HEK293T (cell line): Measurements from ENCODE around the gene SMARCAL1.

Experiments used
- BHLHE40 ChIP-seq: fragments of 450-650 bp; IDR thresholded peaks from 2 replicates; pipeline ENCODE4 v1.6.1; 2016; ENCODE audit warnings: mild to moderate bottlenecking, moderate library complexity, borderline replicate concordance
- CTBP1 ChIP-seq: fragments of 450-650 bp; IDR thresholded peaks from 2 replicates; pipeline ENCODE4 v1.6.1; 2016; ENCODE audit warnings: borderline replicate concordance
- ELF4 ChIP-seq: fragments of 450-650 bp; IDR thresholded peaks from 2 replicates; pipeline ENCODE4 v1.6.1; 2017; ENCODE audit warnings: antibody characterized with exemption
- FOXK2 ChIP-seq: fragments of 450-650 bp; IDR thresholded peaks from 2 replicates; pipeline ENCODE4 v1.6.1; 2016; ENCODE audit warnings: mild to moderate bottlenecking
- FOXM1 ChIP-seq: fragments of 450-650 bp; IDR thresholded peaks from 2 replicates; pipeline ENCODE4 v1.6.1; 2017; ENCODE audit warnings: mild to moderate bottlenecking, borderline replicate concordance
- HDGF ChIP-seq: fragments of 450-650 bp; IDR thresholded peaks from 2 replicates; pipeline ENCODE4 v1.6.1; 2017; ENCODE audit warnings: antibody characterized with exemption, borderline replicate concordance
- LEF1 ChIP-seq: fragments of 450-650 bp; IDR thresholded peaks from 2 replicates; pipeline ENCODE4 v1.6.1; 2017; ENCODE audit warnings: mild to moderate bottlenecking, borderline replicate concordance
- SP1 ChIP-seq: fragments of 450-650 bp; IDR thresholded peaks from 2 replicates; pipeline ENCODE4 v1.6.1; 2017
- TARDBP ChIP-seq: fragments of 450-650 bp; IDR thresholded peaks from 2 replicates; pipeline ENCODE4 v1.6.1; 2016
- ZNF384 ChIP-seq: fragments of 450-650 bp; IDR thresholded peaks from 2 replicates; pipeline ENCODE4 v1.6.1; 2016

GRCh38 chr2:216516730-216517350 is 104.6 kb downstream of the SMARCAL1 start:
- TF ChIP-seq SP1: no peak
- no peak for TF ChIP-seq ZNF384
- TF ChIP-seq CTBP1: no peak
- TF ChIP-seq ELF4: no peak
- TF ChIP-seq FOXM1: no peak
- TF ChIP-seq TARDBP: no peak
- no peak for TF ChIP-seq BHLHE40
- TF ChIP-seq LEF1: no peak
- no peak for TF ChIP-seq HDGF
- peak; percentile 60; the same call in 1 of the 2 replicates for TF ChIP-seq FOXK2
